Spleen (tissue), 11 donors: ENCODE data around the gene DPAGT1. TPM values are rescaled to one million over a fixed set of nuclear protein-coding genes. Genes with fewer than 3 reads are reported as not detected.

Experiments
- DNase-seq: peaks from one replicate; pipeline ENCODE4 v3.0.0-alpha.2; 2020
- H3K27ac ChIP-seq, 8 donors: fragments of 200-600 bp; sonication (generic) in 7 of 8; 1 replicate in 4 of 8; 2 replicates in 4 of 8; pipeline versions ENCODE4 v1.5.0 to v1.8.0; 2016 to 2021; ENCODE audit warnings: inconsistent platforms in 4 of 8, mild to moderate bottlenecking in 4 of 8, moderate library complexity in 1 of 8
- H3K27me3 ChIP-seq, 7 donors: fragments of 200-600 bp; sonication (generic) in 6 of 7; replicated peaks in 1 of 7; 1 replicate in 4 of 7; 2 replicates in 3 of 7; pipeline versions ENCODE4 v1.5.0 to v1.8.0; 2016 to 2021; ENCODE audit warnings: inconsistent platforms in 3 of 7, mild to moderate bottlenecking in 1 of 7
- H3K36me3 ChIP-seq, 6 donors: fragments of 200-600 bp; sonication (generic) in 5 of 6; 1 replicate in 4 of 6; 2 replicates in 2 of 6; pipeline versions ENCODE4 v1.5.0 to v1.8.0; 2016 to 2021; ENCODE audit warnings: inconsistent platforms in 2 of 6
- H3K4me1 ChIP-seq, 6 donors: fragments of 200-600 bp; sonication (generic) in 5 of 6; 1 replicate in 3 of 6; 2 replicates in 3 of 6; pipeline versions ENCODE4 v1.5.0 to v1.8.0; 2016 to 2021; ENCODE audit warnings: inconsistent platforms in 3 of 6
- H3K4me3 ChIP-seq, 8 donors: fragments of 200-600 bp; sonication (generic) in 7 of 8; 1 replicate in 4 of 8; 2 replicates in 4 of 8; pipeline versions ENCODE4 v1.5.0 to v1.8.0; 2016 to 2021; ENCODE audit warnings: inconsistent platforms in 4 of 8, mild to moderate bottlenecking in 4 of 8, moderate library complexity in 2 of 8
- H3K9me3 ChIP-seq, 8 donors: fragments of 200-600 bp; sonication (generic) in 7 of 8; 1 replicate in 4 of 8; 2 replicates in 4 of 8; pipeline versions ENCODE4 v1.5.0 to v1.8.0; 2016 to 2021; ENCODE audit warnings: inconsistent platforms in 4 of 8
- CTCF ChIP-seq, 11 experiments: fragments of 200-600 bp in 7 of 11; fragments of 450-650 bp in 4 of 11; sonication (generic) in 4 of 11; IDR thresholded peaks in 8 of 11; conservative IDR thresholded peaks in 3 of 11; 1 replicate in 7 of 11; 2 replicates in 4 of 11; pipeline versions ENCODE4 v1.4.0 to v1.8.0; 2016 to 2021; ENCODE audit warnings: antibody characterized with exemption in 11 of 11, inconsistent platforms in 4 of 11, mild to moderate bottlenecking in 1 of 11
- POLR2A ChIP-seq, 3 donors: fragments of 450-650 bp; IDR thresholded peaks; one replicate each; pipeline ENCODE4 v1.5.1; 2017; ENCODE audit warnings: antibody characterized with exemption in 3 of 3, mild to moderate bottlenecking in 1 of 3
- POLR2AphosphoS5 ChIP-seq, 3 donors: sonication (generic); formaldehyde crosslinking; IDR thresholded peaks; one replicate each; pipeline ENCODE4 v1.5.1; 2017; ENCODE audit warnings: antibody characterized with exemption in 3 of 3
- WGBS, 5 donors: extraction: QIAGEN DNeasy Blood & Tissue Kit in 3 of 5; methylation state at CpG; one replicate each; pipeline versions ENCODE4 v1.1.5 to v1.1.7; 2013 to 2018; 5-methylcytosine and 5-hydroxymethylcytosine counted together
- intact Hi-C: fragments of 100-400 bp; cut with DNase I; formaldehyde crosslinking; loops from one replicate; pipeline ENCODE4 v1.15.0; 2023; ENCODE audit warnings: low total_unique reads
- polyA plus RNA-seq, 3 donors: library from polyadenylated mRNA; stranded (reverse); fragments of 200-250 nt; gene quantifications; one replicate each; pipeline ENCODE4 v1.2.1, GENCODE V29; 2013
- total RNA-seq, 7 donors: library from RNA; depleted of rRNA in 3 of 7; stranded (reverse); fragments of >200 nt in 3 of 7; fragmentation: NEBNext Ultra II Directional in 4 of 7; extraction: Animal tissue kit (Norgen Biotek cat#: 25700) in 4 of 7; gene quantifications; one replicate each; pipeline versions ENCODE4 v1.1.0 to v1.2.1, GENCODE V29; 2016 to 2021
- donor health status: healthy with polysubstance abuse.
- donor health status: DM: no; HTN: no; CAD: no; lungs with moderate emphysema.
- donor health status: DM: no; HTN: no; CAD: no.
- donor health status: Bipolar disorder and iron deficiency.
- donor health status: healthy.
- donor health status: DM: no; HTN: no; CAD: no.
- donor health status: DM: yes; HTN: yes; CAD: no.

DPAGT1 gene
- total and polyA plus RNA-seq, 10 donors, result 20.7 to 58.9 (median 33.7) TPM

- peaks cover 20 to 64% (median 45%) of the 10 kb centered on the region in 6 donors for H3K4me1 ChIP-seq
- H3K4me3 ChIP-seq, result peak overlapping the region; percentile 82 to 99 (median 96)
- no peaks in the 10 kb centered on the region for H3K9me3 ChIP-seq
- H3K36me3 ChIP-seq, result peaks cover 0 to 40% (median 25%) of the 10 kb centered on the region in 6 donors
- no peaks in the 10 kb centered on the region for H3K27me3 ChIP-seq
- WGBS, 5 donors, result 10 to 18% (median 16%) methylated on average over 7 to 8 of the region's 8 CpGs
- H3K27ac ChIP-seq, result peak overlapping the region in 7 of 8 donors; percentile 79 to 94 (median 86)
- intact Hi-C loops, result no loop called here
- DNase-seq, result peak; percentile 85
- TF ChIP-seq POLR2AphosphoS5 (IDR thresholded peaks at IDR 0.05) (no peak), POLR2A (IDR thresholded peaks at IDR 0.05) (no peak), CTCF (IDR thresholded peaks at IDR 0.05 in 8 of 11, conservative IDR thresholded peaks at IDR 0.05 in 3 of 11) (no peak)
These were observed 6.6 kb upstream of the DPAGT1 start for GRCh38 chr11:119108146-119108856.

GRCh38 chr11:119107538-119108145 is 6.0 kb upstream of the DPAGT1 start:
- WGBS, 5 donors, result 0 to 1% (median 1%) methylated on average over 22 to 65 of the region's 65 CpGs
- Histone ChIP-seq H3K27ac (peak overlapping the region; percentile 66 to 94 (median 86)), H3K4me1 (peaks cover 26 to 70% (median 52%) of the 10 kb centered on the region in 6 donors), H3K27me3 (no peaks in the 10 kb centered on the region), H3K9me3 (no peaks in the 10 kb centered on the region), H3K4me3 (peak overlapping the region; percentile 82 to 99 (median 96)), H3K36me3 (peaks cover 0 to 33% (median 19%) of the 10 kb centered on the region in 6 donors)
- no peak for TF ChIP-seq POLR2AphosphoS5 (IDR thresholded peaks at IDR 0.05)
- TF ChIP-seq CTCF (IDR thresholded peaks at IDR 0.05 in 8 of 11, conservative IDR thresholded peaks at IDR 0.05 in 3 of 11), result no peak
- TF ChIP-seq POLR2A (IDR thresholded peaks at IDR 0.05), result no peak
- DNase-seq, result no peak
- intact Hi-C loops, result no loop called here

- H3K27ac ChIP-seq, result peak within 1 kb of the TSS; percentile 66 to 94 (median 86)
- H3K27me3 ChIP-seq, result no peaks in the 10 kb centered on the region
- intact Hi-C loops, result no loop called here
- TF ChIP-seq POLR2A (IDR thresholded peaks at IDR 0.05) (peak in 1 of 3 donors; percentile 31), CTCF (IDR thresholded peaks at IDR 0.05 in 8 of 11, conservative IDR thresholded peaks at IDR 0.05 in 3 of 11) (peak in 1 of 11 experiments; percentile 23), POLR2AphosphoS5 (IDR thresholded peaks at IDR 0.05) (peak; percentile 70 to 88 (median 85))
- peak within 1 kb of the TSS; percentile 82 to 99 (median 96) for H3K4me3 ChIP-seq
- 1 to 2% (median 2%) methylated on average over 9 to 49 of the region's 49 CpGs for WGBS, 5 donors
- H3K4me1 ChIP-seq, result peaks cover 26 to 76% (median 54%) of the 10 kb centered on the region in 6 donors
- H3K36me3 ChIP-seq, result peaks cover 0 to 25% (median 11%) of the 10 kb centered on the region in 6 donors
- peak; percentile 97 for DNase-seq
- H3K9me3 ChIP-seq, result no peaks in the 10 kb centered on the region
These were observed 5.2 kb upstream of the DPAGT1 start, which contains the start of gene C2CD2L for GRCh38 chr11:119106564-119107537. Gene C2CD2L (plus strand): TSS chr11:119107344. CDS start chr11:119107742, 398 bp downstream.
